ENCODE results near the gene ILF2. TPM values are rescaled to one million over a fixed set of nuclear protein-coding genes. Genes with fewer than 3 reads are reported as not detected.
"Not testable (repeated sequence)": the region's sequence is repeated elsewhere in the genome, so short reads cannot be mapped to it uniquely, and the experiment has no call there.

The ILF2 gene
- 100 to 1,000 TPM; 111 to 167 (median 151) TPM for total RNA-seq

GRCh38 chr1:153670859-153671627 lies at the start of gene ILF2:
TSS of gene ILF2 (minus strand) at chr1:153670993. CDS start at chr1:153670922, 71 bp downstream.
- WGBS, 2 donors, result 0% methylated on average over 35 of the region's 35 CpGs
- Histone ChIP-seq H3K9me3 (no peaks in the 10 kb centered on the region), H3K4me3 (replicated peaks in 1 of 3) (peak within 1 kb of the TSS; percentile 72 to 95 (median 80)), H3K27ac (peak within 1 kb of the TSS; percentile 73 to 90 (median 84)), H3K4me1 (peaks cover 8 to 12% of the 10 kb centered on the region in 2 donors), H3K36me3 (peaks cover 21 to 28% of the 10 kb centered on the region in 2 donors), H3K27me3 (no peaks in the 10 kb centered on the region)
- TF ChIP-seq, protein P1, sequence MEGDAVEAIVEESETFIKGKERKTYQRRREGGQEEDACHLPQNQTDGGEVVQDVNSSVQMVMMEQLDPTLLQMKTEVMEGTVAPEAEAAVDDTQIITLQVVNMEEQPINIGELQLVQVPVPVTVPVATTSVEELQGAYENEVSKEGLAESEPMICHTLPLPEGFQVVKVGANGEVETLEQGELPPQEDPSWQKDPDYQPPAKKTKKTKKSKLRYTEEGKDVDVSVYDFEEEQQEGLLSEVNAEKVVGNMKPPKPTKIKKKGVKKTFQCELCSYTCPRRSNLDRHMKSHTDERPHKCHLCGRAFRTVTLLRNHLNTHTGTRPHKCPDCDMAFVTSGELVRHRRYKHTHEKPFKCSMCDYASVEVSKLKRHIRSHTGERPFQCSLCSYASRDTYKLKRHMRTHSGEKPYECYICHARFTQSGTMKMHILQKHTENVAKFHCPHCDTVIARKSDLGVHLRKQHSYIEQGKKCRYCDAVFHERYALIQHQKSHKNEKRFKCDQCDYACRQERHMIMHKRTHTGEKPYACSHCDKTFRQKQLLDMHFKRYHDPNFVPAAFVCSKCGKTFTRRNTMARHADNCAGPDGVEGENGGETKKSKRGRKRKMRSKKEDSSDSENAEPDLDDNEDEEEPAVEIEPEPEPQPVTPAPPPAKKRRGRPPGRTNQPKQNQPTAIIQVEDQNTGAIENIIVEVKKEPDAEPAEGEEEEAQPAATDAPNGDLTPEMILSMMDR (IDR thresholded peaks at IDR 0.05), result peak in 2 of 6 experiments; percentile 5 to 8
- TF ChIP-seq POLR2A (IDR thresholded peaks at IDR 0.05), result peak in 1 of 2 donors; percentile 89
- DNase-seq, result peak; percentile 97
- intact Hi-C loops (cut with DNase I), result loop anchor here (10.0 kb wide), 1 partner anchor 314 kb away; the partner anchor contains the start of gene RAB13

- intact Hi-C loops (cut with DNase I), result no loop called here
These were observed 46.5 kb upstream of the ILF2 start for GRCh38 chr1:153717330-153717729.

GRCh38 chr1:153716211-153716610 lies 45.4 kb upstream of the ILF2 start:
- H3K4me3 ChIP-seq (replicated peaks in 1 of 3); H3K4me1 ChIP-seq; H3K27me3 ChIP-seq; H3K9me3 ChIP-seq; intact Hi-C loops (cut with DNase I); DNase-seq; H3K27ac ChIP-seq; H3K36me3 ChIP-seq: not testable (repeated sequence)
- 87 to 89% methylated on average over 5 of the region's 5 CpGs for WGBS, 2 donors

More at GRCh38 chr1:153717330-153717729, 46.5 kb upstream of the ILF2 start:
- TF ChIP-seq, protein P1 (IDR thresholded peaks at IDR 0.05), result no peak
- no peak for TF ChIP-seq POLR2A (IDR thresholded peaks at IDR 0.05)
- 87 to 91% methylated on average over 3 of the region's 3 CpGs for WGBS, 2 donors
- DNase-seq, result no peak
- Histone ChIP-seq H3K36me3 (no peaks in the 10 kb centered on the region), H3K4me1 (no peaks in the 10 kb centered on the region), H3K27me3 (no peaks in the 10 kb centered on the region), H3K4me3 (replicated peaks in 1 of 3) (no peak overlapping the region), H3K27ac (no peak overlapping the region), H3K9me3 (no peaks in the 10 kb centered on the region)

DNA sequence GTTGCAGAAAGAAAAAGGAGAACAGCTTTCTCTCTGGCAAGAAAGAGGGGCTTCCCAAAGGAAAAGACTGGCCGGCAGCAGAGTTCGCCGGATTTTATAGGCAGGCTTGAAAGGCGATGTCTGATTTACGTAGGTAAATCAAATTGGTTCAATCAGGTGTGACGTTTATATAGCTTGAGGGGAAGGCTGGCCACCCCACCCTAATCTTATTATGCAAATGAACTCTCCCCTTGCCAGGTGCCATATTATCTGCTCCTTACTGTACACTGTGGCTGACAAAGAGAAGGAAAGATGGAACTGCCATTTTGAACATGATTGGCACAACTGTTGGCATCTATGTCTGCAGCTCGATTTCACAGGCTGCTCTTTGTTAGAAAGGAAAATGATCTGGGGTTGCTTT lies 40.2 kb upstream of the ILF2 start:
- no peak for DNase-seq
- no peaks in the 10 kb centered on the region for H3K27me3 ChIP-seq
- H3K4me1 ChIP-seq, result no peaks in the 10 kb centered on the region
- no peak overlapping the region for H3K27ac ChIP-seq
- no peaks in the 10 kb centered on the region for H3K36me3 ChIP-seq
- WGBS, 2 donors, result 59 to 69% methylated on average over 7 of the region's 7 CpGs
- intact Hi-C loops (cut with DNase I), result no loop called here
- H3K4me3 ChIP-seq (replicated peaks in 1 of 3), result no peak overlapping the region
- no peaks in the 10 kb centered on the region for H3K9me3 ChIP-seq
- TF ChIP-seq POLR2A (IDR thresholded peaks at IDR 0.05), result no peak
- TF ChIP-seq, protein P1 (IDR thresholded peaks at IDR 0.05), result no peak

GRCh38 chr1:153705484-153705883 lies 34.7 kb upstream of the ILF2 start:
- TF ChIP-seq, protein P1 (IDR thresholded peaks at IDR 0.05), result no peak
- TF ChIP-seq POLR2A (IDR thresholded peaks at IDR 0.05), result no peak
- intact Hi-C loops (cut with DNase I), result no loop called here
- H3K4me3 ChIP-seq (replicated peaks in 1 of 3), result no peak overlapping the region
- H3K9me3 ChIP-seq, result no peaks in the 10 kb centered on the region
- H3K27me3 ChIP-seq, result no peaks in the 10 kb centered on the region
- 93 to 97% methylated on average over 9 of the region's 9 CpGs for WGBS, 2 donors
- H3K27ac ChIP-seq, result no peak overlapping the region
- no peaks in the 10 kb centered on the region for H3K36me3 ChIP-seq
- no peak for DNase-seq
- no peaks in the 10 kb centered on the region for H3K4me1 ChIP-seq

All from thyroid gland (tissue), 4 donors.